Inflammatory macrophage (primary cell): ENCODE measurements around the gene MMP8.
A peak's percentile ranks its signal among the peaks of the same experiment; 100 is the strongest.

Experiments
- DNase-seq, 2 donors: peaks; one replicate each; pipeline ENCODE4 v3.0.0-alpha.2; 2020 to 2022

MMP8 gene

DNA sequence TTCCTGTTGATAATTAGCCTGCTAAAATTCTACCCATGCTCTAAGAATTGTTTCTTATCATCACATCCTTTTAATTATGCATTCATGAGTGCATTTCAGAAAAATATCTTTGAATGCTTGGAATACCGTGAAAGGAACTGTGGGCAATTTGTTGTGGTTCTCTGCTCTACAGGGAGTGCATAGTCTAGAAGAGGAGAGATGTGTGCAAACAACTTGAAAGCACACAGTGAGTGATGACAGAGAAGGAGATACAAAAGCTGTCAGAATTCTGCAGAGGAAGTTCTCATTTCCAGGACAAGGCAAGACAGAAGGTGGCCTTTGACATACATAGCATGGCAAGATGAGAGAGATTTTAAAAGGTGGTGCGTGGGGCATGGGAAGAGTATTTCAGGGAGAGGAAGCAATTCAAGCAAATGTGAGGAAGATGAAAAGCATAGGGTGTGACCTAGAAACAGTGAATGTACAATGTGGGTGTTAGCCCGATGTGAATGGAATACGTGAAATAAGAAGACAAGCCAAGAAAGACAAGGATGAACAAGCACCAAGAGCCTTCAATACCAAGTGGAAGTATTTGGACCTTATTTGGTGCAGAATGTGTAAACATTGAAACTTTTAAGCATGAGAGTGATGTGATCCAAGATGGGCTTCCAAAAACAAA, 5.0 kb downstream of the MMP8 start:
- peak in 1 of 2 donors; percentile 32 for DNase-seq

DNA sequence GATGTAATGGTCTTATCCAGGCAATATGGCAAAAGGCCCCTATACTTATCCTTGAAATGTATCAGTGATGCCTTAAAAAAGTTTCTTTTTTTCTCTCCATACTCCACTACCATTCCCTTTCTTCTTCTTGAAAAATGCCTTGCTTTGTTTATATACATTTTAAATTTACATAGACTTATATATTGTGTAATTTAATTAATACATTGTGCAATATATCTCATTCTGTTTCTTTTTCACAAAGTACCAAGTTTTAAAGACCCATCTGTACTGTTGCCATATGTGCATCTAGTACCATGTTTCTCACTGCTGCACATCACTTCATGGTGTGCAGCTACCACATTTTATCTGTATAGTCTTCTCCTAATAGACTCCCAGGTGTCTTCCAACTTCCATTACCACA, 7.5 kb downstream of the MMP8 start:
- no peak for DNase-seq

DNA sequence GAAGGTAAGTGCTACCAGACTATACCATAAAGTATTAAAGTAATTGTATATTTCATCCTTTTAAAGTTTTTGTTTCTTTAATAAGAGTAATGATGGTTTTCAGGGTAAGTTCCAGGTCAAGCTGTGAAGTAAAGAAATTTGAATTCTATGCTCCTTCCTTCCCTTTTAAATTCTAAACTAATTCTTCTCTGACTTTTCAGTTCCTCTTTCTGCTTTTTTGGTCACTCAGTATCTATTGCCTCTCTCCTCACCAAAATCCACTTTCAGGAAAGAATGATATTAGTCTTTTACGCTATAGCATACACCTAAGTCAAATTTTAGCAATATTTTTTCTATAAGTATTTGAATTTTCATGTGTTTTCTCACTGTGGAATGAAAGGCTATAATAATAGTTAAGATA, 8.2 kb downstream of the MMP8 start:
- DNase-seq, result peak in 1 of 2 donors; percentile 37

DNA sequence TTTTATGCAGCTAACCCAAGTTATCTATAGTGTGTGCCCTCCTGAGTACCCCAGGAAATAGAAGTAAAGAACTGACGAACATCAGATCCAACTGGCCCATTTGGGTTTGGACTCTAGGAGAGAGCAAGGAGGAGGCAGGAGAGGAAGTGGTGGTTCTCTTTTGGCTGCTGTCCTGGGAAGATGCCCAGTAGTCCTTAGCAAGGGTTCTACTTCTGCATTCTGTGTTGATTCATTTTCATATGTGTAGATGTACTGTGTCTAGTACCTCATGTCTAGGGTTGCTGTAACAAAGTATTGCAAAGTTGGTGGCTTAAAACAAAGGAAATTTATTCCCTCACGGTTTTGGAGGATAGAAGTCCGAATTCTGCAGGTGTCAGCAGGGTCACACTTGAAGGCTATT, 12.6 kb downstream of the MMP8 start:
- DNase-seq, result peak; percentile 83 to 85

DNA sequence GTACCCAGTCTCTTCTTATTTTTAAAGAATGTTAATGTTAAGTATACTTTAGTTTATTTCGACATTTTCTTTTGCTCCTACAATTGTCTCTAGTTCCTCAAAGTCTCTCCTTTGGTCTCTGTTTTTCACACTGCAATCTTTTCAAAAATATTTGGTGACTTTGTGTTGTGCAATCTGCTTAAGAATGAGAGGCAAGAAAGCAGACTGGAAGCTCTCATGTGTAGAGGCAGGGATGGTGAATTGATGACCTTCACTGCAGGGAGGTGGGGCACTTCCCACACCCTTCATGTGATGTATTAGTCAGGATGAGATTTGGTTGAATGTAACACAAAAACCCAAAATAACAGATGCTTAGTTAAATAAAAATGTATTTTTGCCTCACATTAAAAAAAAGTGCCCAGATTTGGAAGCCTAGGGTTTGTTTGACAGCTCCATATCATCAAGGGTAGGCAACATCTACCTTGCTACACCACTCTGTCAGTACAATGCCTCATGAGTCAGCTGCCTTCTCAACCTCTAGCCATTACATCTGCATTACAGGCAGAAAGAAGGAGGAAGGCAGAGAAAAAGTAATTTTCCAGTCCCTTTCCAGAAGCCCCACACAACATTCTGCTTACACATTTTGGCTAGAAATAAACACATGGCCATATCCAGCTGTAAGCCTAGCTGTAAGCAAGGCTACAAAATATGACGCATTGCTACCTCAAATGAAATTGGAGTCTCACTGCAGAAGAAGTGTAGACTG, 15.4 kb downstream of the MMP8 start:
- peak; percentile 86 to 94 for DNase-seq

DNA sequence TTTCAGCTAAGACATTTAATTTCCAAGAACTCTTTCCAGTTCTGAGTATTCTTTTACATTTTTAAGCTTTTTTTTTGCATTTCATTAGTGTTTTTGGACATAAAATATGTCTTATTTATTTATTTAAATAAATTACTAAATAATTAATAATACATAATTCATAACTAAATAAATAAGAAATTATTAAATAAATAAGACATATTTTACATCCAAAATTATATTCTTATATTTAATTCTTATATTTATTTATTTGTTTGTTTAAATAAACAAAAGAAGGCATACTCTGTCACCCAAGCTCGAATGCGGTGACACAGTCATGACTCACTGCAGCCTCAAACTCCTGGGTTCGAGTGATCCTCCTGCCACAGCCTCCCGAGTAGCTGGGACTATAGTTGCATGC, 16.1 kb downstream of the MMP8 start:
- no peak for DNase-seq

DNA sequence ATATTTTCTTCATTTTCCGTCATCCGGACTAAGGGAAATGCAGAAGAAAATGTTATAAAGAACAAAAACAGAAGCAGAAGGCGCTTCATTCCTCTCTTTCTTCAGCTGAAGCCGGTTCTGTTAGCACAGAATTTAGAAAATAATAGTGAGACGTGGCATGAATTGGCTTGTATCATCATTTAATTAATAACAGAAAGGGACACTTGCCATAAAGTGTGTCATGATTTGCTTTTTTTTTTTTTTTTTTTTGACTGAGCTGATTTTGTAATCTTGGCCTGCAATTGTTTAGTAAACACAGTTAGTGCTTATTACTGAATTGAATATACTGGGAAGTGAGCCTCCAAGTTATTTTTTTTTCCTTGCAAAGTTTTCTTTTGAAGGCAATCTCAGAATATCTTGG, 19.1 kb downstream of the MMP8 start, which contains the start of gene MMP27:
TSS of gene MMP27 (minus strand) at position 144 of the 400 bp plus-strand sequence. CDS start at position 89, 55 bp downstream.
- no peak for DNase-seq

DNA sequence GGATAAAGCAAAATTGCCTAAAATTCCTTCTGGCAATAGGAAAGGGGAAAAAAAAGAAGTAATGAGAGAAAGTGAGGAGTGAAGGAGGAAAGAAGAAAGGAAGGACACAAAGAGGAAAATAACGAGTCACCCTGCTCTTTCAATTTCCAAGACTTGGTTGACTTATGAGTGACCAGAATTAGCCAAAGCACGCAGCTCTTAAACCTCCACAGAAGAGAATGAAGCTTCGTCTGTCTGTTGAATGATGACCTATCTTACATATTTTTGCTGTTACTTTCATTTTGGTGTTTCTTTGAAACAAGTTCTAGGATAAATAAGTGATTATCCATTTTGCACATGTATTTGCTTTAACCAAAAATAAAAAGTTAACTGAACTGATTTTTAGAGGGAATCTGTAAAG, 19.9 kb downstream of the MMP8 start:
- DNase-seq, result no peak

DNA sequence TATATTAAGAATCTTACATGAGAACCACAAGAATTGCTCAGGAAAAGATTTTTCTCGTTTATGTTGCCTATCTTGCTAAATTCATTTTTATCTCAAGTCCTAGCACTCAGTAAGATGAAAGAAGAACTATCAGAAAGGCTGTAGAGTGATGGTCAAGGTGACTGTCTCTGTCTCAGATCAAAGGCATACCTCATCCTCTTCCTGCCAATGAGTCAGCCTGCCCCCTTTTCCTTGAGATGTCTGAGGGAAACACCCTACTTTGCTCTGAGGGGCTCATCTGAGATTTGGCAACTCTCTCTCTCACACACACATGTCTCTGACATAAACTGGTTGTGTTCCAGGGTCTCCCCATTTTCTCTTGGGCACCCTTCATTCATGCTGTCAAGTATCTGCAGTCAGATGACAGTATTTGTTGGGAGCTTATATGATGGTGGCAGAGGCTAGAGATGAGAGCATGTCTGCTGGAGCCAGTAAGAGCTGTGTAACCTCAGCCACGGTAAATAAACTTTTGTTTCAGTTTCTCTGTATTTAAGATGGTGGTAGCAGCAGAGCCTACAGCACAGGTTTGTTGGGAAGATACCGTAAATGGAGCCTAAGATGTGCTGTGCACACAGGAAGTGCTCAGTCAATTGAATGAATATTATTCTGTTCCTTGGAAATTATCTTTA, 20.8 kb downstream of the MMP8 start:
- DNase-seq, result no peak

DNA sequence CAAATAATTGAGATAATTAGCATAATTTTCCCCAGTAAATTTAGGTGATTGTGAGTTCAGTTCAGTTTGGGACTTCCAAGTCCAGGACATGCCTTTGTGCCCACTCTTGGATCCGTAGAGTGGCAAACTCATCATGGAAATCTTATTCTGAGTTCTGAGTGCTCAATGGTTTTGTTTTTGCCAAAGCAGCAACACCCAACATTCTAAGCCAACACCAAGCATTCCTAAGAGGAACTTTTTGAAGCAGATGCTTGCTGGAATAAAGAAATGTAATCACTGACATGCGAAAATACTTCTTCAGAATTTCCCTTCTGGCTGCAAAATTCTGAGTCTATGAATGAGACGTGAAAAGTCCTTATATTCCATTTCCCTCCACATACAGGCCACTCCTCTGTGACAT, 29.6 kb downstream of the MMP8 start:
- no peak for DNase-seq

DNA sequence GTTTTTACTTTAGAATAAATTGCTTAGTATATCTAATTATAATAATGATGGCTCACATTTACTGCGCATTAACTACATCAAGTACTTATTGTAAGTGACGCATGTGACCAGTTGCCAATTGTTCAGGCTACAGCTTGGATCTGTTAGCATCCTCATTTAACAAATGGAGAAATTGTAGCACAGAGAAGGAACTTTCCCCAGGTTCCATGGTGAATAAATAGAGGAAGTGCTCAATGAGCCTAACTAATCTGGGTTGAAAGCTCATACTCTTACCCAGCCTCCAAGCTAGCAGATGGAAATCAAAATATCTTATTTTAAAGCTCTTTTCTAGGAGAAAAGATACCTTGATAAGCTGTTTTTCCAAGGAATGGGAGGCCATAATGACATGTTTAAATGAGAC, 39.0 kb downstream of the MMP8 start:
- DNase-seq, result peak; percentile 68 to 80

DNA sequence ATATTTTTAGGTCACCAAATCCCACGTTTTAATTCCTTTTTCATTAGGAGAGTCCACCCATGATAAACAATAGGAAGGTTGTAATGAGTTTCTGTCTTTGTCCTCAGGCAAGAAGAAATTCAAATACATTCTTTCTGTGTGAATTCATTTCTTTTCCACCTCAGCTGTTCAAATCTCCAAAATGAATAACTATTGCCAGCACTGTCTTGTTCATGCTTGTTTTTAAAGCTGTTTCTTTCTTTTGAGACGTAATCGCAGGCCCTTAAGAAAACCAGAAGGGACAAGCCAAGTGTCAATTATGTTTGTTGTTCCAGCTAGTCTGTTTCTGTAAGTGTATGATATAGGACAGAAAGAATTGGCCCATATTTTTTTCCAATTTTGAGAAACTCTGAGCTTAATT, 39.4 kb downstream of the MMP8 start:
- DNase-seq, result no peak

DNA sequence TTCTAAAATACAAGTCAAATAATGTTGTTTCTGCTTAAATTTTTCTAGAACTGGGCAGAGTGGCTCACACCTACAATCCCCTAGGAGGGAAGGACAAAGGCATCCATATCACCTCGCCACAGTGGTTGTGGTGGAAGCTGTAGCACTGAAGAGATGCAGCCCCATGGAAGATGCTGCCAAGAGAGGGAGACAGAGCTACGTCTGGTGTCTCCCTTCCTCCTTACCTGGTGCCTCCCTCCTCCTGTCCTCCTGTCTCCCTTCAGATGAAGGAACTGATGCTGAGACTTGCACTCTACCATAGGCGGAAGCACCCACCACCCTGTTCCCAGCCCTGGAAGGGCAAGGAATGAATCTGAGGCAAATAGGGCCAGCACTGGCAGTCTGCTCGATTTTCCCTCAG, 41.5 kb downstream of the MMP8 start:
- no peak for DNase-seq

DNA sequence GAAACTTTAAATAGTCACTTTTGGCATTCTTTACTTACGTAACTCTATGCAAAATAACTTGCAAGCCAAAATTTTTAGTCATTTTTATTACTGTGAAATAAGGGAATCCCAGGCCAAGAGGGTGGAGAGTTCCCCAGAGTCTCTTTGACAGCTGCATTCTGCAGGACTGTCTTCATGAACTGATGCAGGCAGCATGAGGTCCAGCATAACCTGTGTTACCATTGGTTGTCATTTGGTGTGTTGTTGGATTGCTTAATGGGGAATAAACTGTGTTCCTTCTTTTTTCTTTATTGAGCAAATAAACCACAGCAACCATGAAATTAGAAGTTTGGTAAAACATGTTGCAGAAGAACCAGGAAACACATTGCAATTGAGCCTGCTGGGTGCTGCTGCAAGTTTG, 43.8 kb downstream of the MMP8 start:
- peak; percentile 86 to 92 for DNase-seq

DNA sequence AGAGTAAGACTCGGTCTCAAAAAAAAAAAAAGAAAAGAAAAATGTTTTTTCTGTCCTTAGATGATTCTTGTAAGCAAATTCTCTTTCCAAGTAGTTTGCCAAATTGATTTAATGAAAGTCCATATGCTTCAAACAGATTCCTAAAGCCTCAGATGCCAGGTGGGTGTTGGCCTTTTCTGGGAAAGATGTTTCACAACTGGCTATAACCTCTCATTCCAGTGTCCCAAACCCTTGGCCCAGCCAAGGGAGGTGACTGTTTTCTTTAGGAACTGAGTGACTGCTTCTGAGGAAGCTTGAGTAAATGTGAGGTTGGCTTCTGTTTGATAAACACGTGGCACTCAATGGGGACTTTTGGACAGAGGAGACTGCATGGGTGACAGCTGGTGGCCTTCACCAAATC, 46.7 kb downstream of the MMP8 start:
- DNase-seq, result no peak

DNA sequence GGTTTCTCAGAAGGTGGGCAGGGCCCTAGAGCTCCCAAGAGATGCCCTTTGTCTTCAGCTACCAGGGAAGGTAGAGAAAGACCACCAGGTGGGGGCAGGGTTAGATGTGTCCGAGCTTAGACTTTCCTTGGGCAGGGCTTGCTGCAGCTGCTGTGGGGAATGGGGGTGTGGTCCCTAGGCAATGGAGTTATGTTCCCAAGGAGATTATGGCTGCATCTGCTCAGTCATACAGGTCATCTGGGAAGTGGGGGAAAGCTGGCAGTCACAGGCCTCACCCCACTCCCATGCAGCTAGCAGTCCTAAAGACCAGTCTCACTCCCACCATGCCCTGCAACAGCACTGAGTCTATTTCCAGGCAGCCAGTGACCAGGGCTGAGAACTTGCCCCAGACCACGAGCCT, 48.7 kb downstream of the MMP8 start:
- DNase-seq, result no peak

DNA sequence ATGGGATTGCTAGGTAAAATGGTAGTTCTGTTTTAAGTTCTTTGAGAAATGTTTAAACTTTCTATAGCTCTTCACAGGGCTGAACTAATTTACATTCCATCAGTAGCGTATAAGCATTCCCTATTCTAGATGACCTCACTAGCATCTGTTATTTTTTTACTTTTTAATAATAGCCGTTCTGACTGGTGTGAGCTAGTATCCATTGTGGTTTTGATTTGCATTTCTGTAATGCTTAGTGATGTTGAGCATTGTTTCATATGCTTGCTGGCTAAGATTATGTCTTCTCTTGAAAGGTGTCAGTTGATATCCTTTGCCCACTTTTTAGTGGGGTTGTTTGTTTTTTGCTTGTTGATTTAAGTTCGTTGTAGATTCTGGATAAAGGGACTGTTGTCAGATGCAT, 55.1 kb downstream of the MMP8 start:
- DNase-seq, result no peak

DNA sequence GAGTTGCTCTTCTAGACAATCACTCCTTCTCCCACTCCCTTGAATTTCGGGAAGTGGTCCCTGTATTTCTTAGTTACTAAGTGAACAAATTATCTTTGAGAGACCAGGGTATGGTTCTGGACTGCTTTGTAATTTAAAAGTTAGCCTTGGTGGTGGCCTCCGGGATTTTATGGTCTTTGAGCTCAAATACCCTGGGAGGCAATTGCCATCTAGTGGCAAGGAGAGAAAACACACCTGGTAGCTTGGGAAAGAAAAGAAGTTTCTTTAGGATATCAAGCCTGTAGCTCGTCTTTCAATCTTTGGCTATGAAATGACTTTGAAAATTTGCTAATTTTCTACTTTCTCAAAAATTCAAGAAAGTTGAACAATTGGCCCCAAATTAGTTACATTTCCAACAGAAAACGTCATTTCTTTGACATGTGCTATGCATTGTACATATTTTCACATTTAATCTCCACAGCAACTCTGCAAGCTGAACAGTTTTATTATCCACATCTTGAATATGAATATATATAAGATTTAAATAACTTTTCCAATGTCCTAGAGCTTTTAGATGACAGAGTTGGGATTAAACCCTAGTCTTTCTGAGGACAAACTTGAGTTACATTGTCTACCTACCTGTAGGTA, 58.3 kb downstream of the MMP8 start:
- peak; percentile 56 to 58 for DNase-seq

DNA sequence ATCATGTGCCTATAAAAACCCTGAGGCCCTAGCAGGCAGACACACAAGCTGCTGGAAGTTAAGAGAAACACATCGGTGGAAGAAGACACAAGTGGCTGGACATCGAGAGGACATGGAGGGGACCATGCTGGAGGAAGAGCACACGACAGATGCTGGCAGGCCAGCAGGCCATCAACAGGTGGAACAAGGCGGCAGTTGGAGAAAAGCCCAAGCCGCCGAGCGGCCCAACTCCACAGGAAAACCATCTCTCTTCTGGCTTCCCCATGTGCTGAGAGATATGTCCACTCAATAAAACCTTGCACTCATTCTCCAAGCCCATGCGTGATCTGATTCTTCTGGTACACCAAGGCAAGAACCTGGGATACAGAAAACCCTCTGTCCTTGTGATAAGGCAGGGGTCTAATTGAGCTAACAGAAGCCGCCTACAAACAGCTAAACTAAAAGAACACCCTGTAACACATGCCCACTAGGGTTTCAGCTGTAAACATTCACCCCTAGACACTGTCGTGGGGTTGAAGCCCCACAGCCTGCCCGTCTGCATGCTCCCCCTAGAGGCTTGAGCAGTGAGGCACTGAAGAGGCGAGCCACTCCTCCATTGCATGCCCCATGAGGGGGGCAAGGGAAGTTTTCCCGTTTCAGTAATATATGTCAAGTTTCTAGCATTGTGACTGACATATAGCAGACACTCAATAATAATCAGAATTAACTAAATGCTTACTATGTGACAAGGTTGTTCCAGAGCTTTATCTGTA, 60.6 kb downstream of the MMP8 start:
- no peak for DNase-seq

DNA sequence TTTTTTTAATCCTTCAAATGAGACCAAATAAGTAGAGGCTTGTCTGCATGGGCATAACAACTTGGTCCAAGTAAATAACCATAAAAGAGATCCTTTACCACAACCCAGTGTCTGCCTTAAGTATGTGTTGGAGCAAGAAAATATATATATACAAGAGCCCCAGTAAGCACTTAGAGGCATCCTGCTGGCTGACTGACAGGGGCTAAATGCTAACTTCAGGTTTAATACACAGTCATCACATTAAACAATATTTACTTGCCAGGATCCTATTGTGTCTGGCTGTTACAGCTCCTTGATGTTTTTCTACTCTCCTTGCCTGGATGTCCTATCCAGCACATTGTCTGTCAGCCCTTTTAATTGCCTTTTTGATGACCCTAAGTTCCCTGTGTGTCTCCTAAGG, 62.1 kb downstream of the MMP8 start:
- DNase-seq, result no peak
